Liver (tissue), 9 donors: ENCODE results near the gene RGS3. TPM values are rescaled to one million over a fixed set of nuclear protein-coding genes. Genes with fewer than 3 reads are reported as not detected.

Experiments
- DNase-seq: peaks from one replicate; pipeline ENCODE4 v3.0.0-alpha.2; 2017; ENCODE audit warnings: low spot score
- H3K27ac ChIP-seq, 2 donors: one replicate each; pipeline ENCODE4 v1.7.0; 2013; ENCODE audit warnings: inconsistent platforms in 2 of 2, low read length in 2 of 2, control low read depth in 1 of 2, low read depth in 1 of 2, mild to moderate bottlenecking in 1 of 2
- H3K27me3 ChIP-seq, 4 donors: one replicate each; pipeline versions ENCODE4 v1.6.1 to v1.7.0; 2013; ENCODE audit warnings: low read length in 3 of 4, inconsistent platforms in 1 of 4, mild to moderate bottlenecking in 1 of 4, moderate library complexity in 1 of 4; ENCODE audit not compliant: control insufficient read depth in 4 of 4, insufficient read depth in 4 of 4
- H3K36me3 ChIP-seq, 4 donors: one replicate each; pipeline versions ENCODE4 v1.6.1 to v1.7.0; 2013; ENCODE audit warnings: low read length in 3 of 4, mild to moderate bottlenecking in 3 of 4, low read depth in 1 of 4, moderate library complexity in 1 of 4; ENCODE audit not compliant: control insufficient read depth in 4 of 4, insufficient read depth in 3 of 4
- H3K4me1 ChIP-seq, 4 donors: one replicate each; pipeline versions ENCODE4 v1.6.1 to v1.7.0; 2013; ENCODE audit warnings: low read length in 3 of 4, mild to moderate bottlenecking in 3 of 4, moderate library complexity in 1 of 4; ENCODE audit not compliant: control insufficient read depth in 4 of 4, insufficient read depth in 4 of 4
- H3K4me3 ChIP-seq, 3 donors: one replicate each; pipeline versions ENCODE4 v1.6.1 to v1.7.0; 2013; ENCODE audit warnings: low read length in 3 of 3, control low read depth in 1 of 3, low read depth in 1 of 3, mild to moderate bottlenecking in 1 of 3
- H3K9ac ChIP-seq, 2 donors: one replicate each; pipeline ENCODE4 v1.7.0; 2013; ENCODE audit warnings: low read length in 2 of 2, mild to moderate bottlenecking in 2 of 2, moderate library complexity in 2 of 2, control low read depth in 1 of 2, low read depth in 1 of 2
- H3K9me3 ChIP-seq, 4 donors: one replicate each; pipeline versions ENCODE4 v1.6.1 to v1.7.0; 2013; ENCODE audit warnings: low read length in 3 of 4; ENCODE audit not compliant: control insufficient read depth in 4 of 4
- ATF3 ChIP-seq: IDR thresholded peaks from 2 replicates; pipeline ENCODE4 v1.6.1; 2016; ENCODE audit warnings: antibody characterized with exemption
- CTCF ChIP-seq: fragments of 150-350 bp; IDR thresholded peaks from 2 replicates; pipeline ENCODE4 v1.5.1; 2017; ENCODE audit warnings: improper control_type of control experiment, low read depth, low read length; ENCODE audit not compliant: missing input control
- EGR1 ChIP-seq, 2 donors: IDR thresholded peaks; 2 replicates each; pipeline ENCODE4 v1.6.1; 2016 to 2018; ENCODE audit warnings: antibody characterized with exemption in 2 of 2, low read depth in 2 of 2
- FOXA1 ChIP-seq: IDR thresholded peaks from 2 replicates; pipeline ENCODE4 v1.6.1; 2016; ENCODE audit warnings: antibody characterized with exemption
- FOXA2 ChIP-seq: IDR thresholded peaks from 2 replicates; pipeline ENCODE4 v1.6.1; 2016; ENCODE audit warnings: antibody characterized with exemption
- GABPA ChIP-seq, 2 donors: IDR thresholded peaks in 1 of 2; conservative IDR thresholded peaks in 1 of 2; 2 replicates each; pipeline ENCODE4 v1.6.1; 2016; ENCODE audit warnings: antibody characterized with exemption in 2 of 2, mild to moderate bottlenecking in 1 of 2, moderate library complexity in 1 of 2
- HNF4A ChIP-seq, 2 donors: conservative IDR thresholded peaks; 2 replicates each; pipeline ENCODE4 v1.6.1; 2016; ENCODE audit warnings: antibody characterized with exemption in 2 of 2, mild to moderate bottlenecking in 2 of 2
- HNF4G ChIP-seq: IDR thresholded peaks from 2 replicates; pipeline ENCODE4 v1.6.1; 2016; ENCODE audit warnings: antibody characterized with exemption
- JUND ChIP-seq, 2 donors: IDR thresholded peaks; 2 replicates each; pipeline ENCODE4 v1.6.1; 2016; ENCODE audit warnings: antibody characterized with exemption in 2 of 2
- NR2F2 ChIP-seq: IDR thresholded peaks from 2 replicates; pipeline ENCODE4 v1.6.1; 2016; ENCODE audit warnings: antibody characterized with exemption
- RAD21 ChIP-seq, 2 donors: IDR thresholded peaks; 2 replicates each; pipeline ENCODE4 v1.6.1; 2016; ENCODE audit warnings: antibody characterized with exemption in 2 of 2, mild to moderate bottlenecking in 2 of 2
- REST ChIP-seq: IDR thresholded peaks from 2 replicates; pipeline ENCODE4 v1.6.1; 2016; ENCODE audit warnings: antibody characterized with exemption, mild to moderate bottlenecking
- RXRA ChIP-seq, 2 donors: IDR thresholded peaks; 2 replicates each; pipeline ENCODE4 v1.6.1; 2017 to 2018; ENCODE audit warnings: antibody characterized with exemption in 2 of 2, mild to moderate bottlenecking in 1 of 2
- SP1 ChIP-seq: IDR thresholded peaks from 2 replicates; pipeline ENCODE4 v1.6.1; 2018; ENCODE audit warnings: antibody characterized with exemption, mild to moderate bottlenecking
- TAF1 ChIP-seq: conservative IDR thresholded peaks from 2 replicates; pipeline ENCODE4 v1.6.1; 2016; ENCODE audit warnings: antibody characterized with exemption, mild to moderate bottlenecking
- YY1 ChIP-seq: IDR thresholded peaks from 2 replicates; pipeline ENCODE4 v1.6.1; 2016; ENCODE audit warnings: antibody characterized with exemption, mild to moderate bottlenecking
- WGBS: extraction: QIAGEN DNeasy Blood & Tissue Kit; methylation state at CpG from one replicate; pipeline ENCODE4 v1.1.7; 2013; 5-methylcytosine and 5-hydroxymethylcytosine counted together
- polyA plus RNA-seq, 2 donors: library from polyadenylated mRNA; stranded (reverse) in 1 of 2; unstranded in 1 of 2; fragments of 200-250 nt in 1 of 2; fragments of >200 nt in 1 of 2; fragmentation: Nextera tagmentation in 1 of 2; extraction: Ambion mirVana in 1 of 2; gene quantifications; one replicate each; pipeline versions ENCODE4 v1.2.1 to v1.2.3, GENCODE V29; 2013 to 2015
- total RNA-seq, 2 donors: library from RNA; depleted of rRNA; stranded (reverse); fragments of >200 nt; gene quantifications; one replicate each; pipeline ENCODE4 v1.2.3, GENCODE V29; 2014
- TF ChIP-seq, protein P1 (sequence below): IDR thresholded peaks from 2 replicates; pipeline ENCODE4 v1.6.1; 2016; ENCODE audit warnings: antibody characterized with exemption
- TF ChIP-seq, protein P2 (sequence below): IDR thresholded peaks from 2 replicates; pipeline ENCODE4 v1.6.1; 2016; ENCODE audit warnings: antibody characterized with exemption
- donor health status: healthy.
- donor health status: healthy.
- donor health status: healthy.
- donor health status: healthy.
- donor health status: healthy.

RGS3 gene
- total and polyA plus RNA-seq, 4 donors = 13.0 to 65.0 (median 28.3) TPM

GRCh38 chr9:113612216-113612747 is 148.8 kb downstream of the RGS3 start:
- Histone ChIP-seq H3K36me3 (no peaks in the 10 kb centered on the region), H3K9ac (no peak overlapping the region), H3K27me3 (no peaks in the 10 kb centered on the region), H3K4me1 (peaks cover 9 to 44% (median 30%) of the 10 kb centered on the region in 4 donors), H3K27ac (no peak overlapping the region), H3K9me3 (no peaks in the 10 kb centered on the region), H3K4me3 (no peak overlapping the region)
- TF ChIP-seq CTCF (no peak), JUND (IDR thresholded peaks at IDR 0.05) (no peak), RAD21 (IDR thresholded peaks at IDR 0.05) (no peak), SP1 (peak; percentile 46), ATF3 (no peak), FOXA1 (no peak), FOXA2 (no peak), NR2F2 (no peak), HNF4G (no peak), GABPA (IDR thresholded peaks at IDR 0.05 in 1 of 2, conservative IDR thresholded peaks at IDR 0.05 in 1 of 2) (no peak), RXRA (IDR thresholded peaks at IDR 0.05) (peak in 1 of 2 donors; percentile 51), HNF4A (conservative IDR thresholded peaks at IDR 0.05) (peak; percentile 56 to 83), TAF1 (no peak), EGR1 (IDR thresholded peaks at IDR 0.05; ENCODE audit: low read depth in 2 of 2) (no peak), REST (no peak), YY1 (no peak)
- TF ChIP-seq, protein P1, sequence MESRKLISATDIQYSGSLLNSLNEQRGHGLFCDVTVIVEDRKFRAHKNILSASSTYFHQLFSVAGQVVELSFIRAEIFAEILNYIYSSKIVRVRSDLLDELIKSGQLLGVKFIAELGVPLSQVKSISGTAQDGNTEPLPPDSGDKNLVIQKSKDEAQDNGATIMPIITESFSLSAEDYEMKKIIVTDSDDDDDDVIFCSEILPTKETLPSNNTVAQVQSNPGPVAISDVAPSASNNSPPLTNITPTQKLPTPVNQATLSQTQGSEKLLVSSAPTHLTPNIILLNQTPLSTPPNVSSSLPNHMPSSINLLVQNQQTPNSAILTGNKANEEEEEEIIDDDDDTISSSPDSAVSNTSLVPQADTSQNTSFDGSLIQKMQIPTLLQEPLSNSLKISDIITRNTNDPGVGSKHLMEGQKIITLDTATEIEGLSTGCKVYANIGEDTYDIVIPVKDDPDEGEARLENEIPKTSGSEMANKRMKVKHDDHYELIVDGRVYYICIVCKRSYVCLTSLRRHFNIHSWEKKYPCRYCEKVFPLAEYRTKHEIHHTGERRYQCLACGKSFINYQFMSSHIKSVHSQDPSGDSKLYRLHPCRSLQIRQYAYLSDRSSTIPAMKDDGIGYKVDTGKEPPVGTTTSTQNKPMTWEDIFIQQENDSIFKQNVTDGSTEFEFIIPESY = no peak
- TF ChIP-seq, protein P2, sequence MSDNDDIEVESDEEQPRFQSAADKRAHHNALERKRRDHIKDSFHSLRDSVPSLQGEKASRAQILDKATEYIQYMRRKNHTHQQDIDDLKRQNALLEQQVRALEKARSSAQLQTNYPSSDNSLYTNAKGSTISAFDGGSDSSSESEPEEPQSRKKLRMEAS = no peak
- DNase-seq = no peak
- 68% methylated on average over 11 of the region's 11 CpGs for WGBS
